HEK293 (cell line): ENCODE data around the gene ARHGDIG.

Experiments used
- CTCF ChIA-PET: fragments of 350-600 bp; formaldehyde crosslinking; extraction: SDS; loops from one replicate; lab custom pipeline; 2021; ENCODE audit warnings: antibody characterized with exemption; lab: Yijun Ruan, JAX
- POLR2A ChIA-PET: fragments of 300-600 bp; formaldehyde crosslinking; extraction: SDS; loops from one replicate; lab custom pipeline; 2020; ENCODE audit warnings: antibody characterized with exemption, inconsistent platforms; lab: Yijun Ruan, JAX
- H3K27ac ChIP-seq: fragments of 200-500 bp; sonication (Bioruptor generic); 2 replicates; pipeline ENCODE4 v1.5.1; 2014; ENCODE audit warnings: low read depth, low read length, control low read depth, inconsistent platforms; ENCODE audit errors: extremely low read depth
- H3K36me3 ChIP-seq, 2 experiments: fragments of 200-500 bp in 1 of 2; sonication (Bioruptor generic) in 1 of 2; 1 replicate in 1 of 2; 2 replicates in 1 of 2; pipeline ENCODE4 v1.5.1; 2014 to 2017; ENCODE audit warnings: inconsistent platforms in 2 of 2, low read length in 2 of 2; ENCODE audit not compliant: control insufficient read depth in 2 of 2, insufficient read depth in 1 of 2
- H3K4me1 ChIP-seq: fragments of 200-500 bp; sonication (Bioruptor generic); 2 replicates; pipeline ENCODE4 v1.5.1; 2014; ENCODE audit warnings: mild to moderate bottlenecking, low read length, inconsistent platforms; ENCODE audit not compliant: control insufficient read depth, insufficient read depth
- H3K4me3 ChIP-seq: 2 replicates; pipeline ENCODE4 v1.5.1; 2011; ENCODE audit warnings: low read depth, mild to moderate bottlenecking, control low read depth, low read length, moderate library complexity
- H3K9me3 ChIP-seq: fragments of 200-500 bp; sonication (Bioruptor generic); 2 replicates; pipeline ENCODE4 v1.5.1; 2014; ENCODE audit warnings: low read depth, low read length, inconsistent platforms; ENCODE audit not compliant: control insufficient read depth, insufficient read depth
- AEBP2 ChIP-seq: fragments of 450-650 bp; formaldehyde crosslinking; IDR thresholded peaks from 2 replicates; pipeline ENCODE4 v1.5.1; 2016; ENCODE audit warnings: missing biosample characterization, missing genetic modification characterization, borderline replicate concordance
- CTCF ChIP-seq: fragments of 450-650 bp; formaldehyde crosslinking; IDR thresholded peaks from 2 replicates; pipeline ENCODE4 v1.5.1; 2016; ENCODE audit warnings: missing biosample characterization, missing genetic modification characterization
- GFI1B ChIP-seq: fragments of 450-650 bp; formaldehyde crosslinking; IDR thresholded peaks from 2 replicates; pipeline ENCODE4 v1.5.1; 2016; ENCODE audit warnings: missing biosample characterization, missing genetic modification characterization
- GLI2 ChIP-seq: fragments of 450-650 bp; formaldehyde crosslinking; IDR thresholded peaks from 2 replicates; pipeline ENCODE4; 2017; ENCODE audit warnings: missing biosample characterization, missing genetic modification characterization, low read depth, borderline replicate concordance
- MZF1 ChIP-seq: fragments of 450-650 bp; formaldehyde crosslinking; IDR thresholded peaks from 2 replicates; pipeline ENCODE4 v1.5.1; 2017; ENCODE audit warnings: missing biosample characterization, missing genetic modification characterization, borderline replicate concordance
- OSR2 ChIP-seq: fragments of 450-650 bp; formaldehyde crosslinking; IDR thresholded peaks from 2 replicates; pipeline ENCODE4 v1.5.1; 2016; ENCODE audit warnings: missing biosample characterization, missing genetic modification characterization
- PRDM10 ChIP-seq: fragments of 450-650 bp; formaldehyde crosslinking; IDR thresholded peaks from 2 replicates; pipeline ENCODE4 v1.5.1; 2016; ENCODE audit warnings: missing biosample characterization, missing genetic modification characterization
- TCF7L2 ChIP-seq: IDR thresholded peaks from 2 replicates; pipeline ENCODE4 v1.6.1; 2011; ENCODE audit warnings: low read depth, mild to moderate bottlenecking, inconsistent platforms, low read length, moderate library complexity, borderline replicate concordance
- YY1 ChIP-seq: fragments of 450-650 bp; formaldehyde crosslinking; IDR thresholded peaks from 2 replicates; pipeline ENCODE4 v1.5.1; 2018; ENCODE audit warnings: missing biosample characterization, missing genetic modification characterization
- ZFP37 ChIP-seq: fragments of 450-650 bp; formaldehyde crosslinking; IDR thresholded peaks from 2 replicates; pipeline ENCODE4 v1.5.1; 2016; ENCODE audit warnings: missing biosample characterization, missing genetic modification characterization
- ZNF10 ChIP-seq: fragments of 450-650 bp; formaldehyde crosslinking; IDR thresholded peaks from 2 replicates; pipeline ENCODE4 v1.5.1; 2017; ENCODE audit warnings: missing biosample characterization, missing genetic modification characterization
- ZNF211 ChIP-seq: fragments of 450-650 bp; formaldehyde crosslinking; IDR thresholded peaks from 2 replicates; pipeline ENCODE4 v1.5.1; 2016; ENCODE audit warnings: low read depth, missing biosample characterization, missing genetic modification characterization
- ZNF350 ChIP-seq: fragments of 450-650 bp; formaldehyde crosslinking; IDR thresholded peaks from 2 replicates; pipeline ENCODE4 v1.5.0; 2017; ENCODE audit warnings: missing biosample characterization, mild to moderate bottlenecking, missing genetic modification characterization
- ZNF37A ChIP-seq: fragments of 450-650 bp; IDR thresholded peaks from 2 replicates; pipeline ENCODE4 v1.5.1; 2018; ENCODE audit warnings: missing biosample characterization, missing genetic modification characterization
- ZNF391 ChIP-seq: fragments of 450-650 bp; formaldehyde crosslinking; IDR thresholded peaks from 2 replicates; pipeline ENCODE4 v1.5.1; 2016; ENCODE audit warnings: low read depth, missing biosample characterization, missing genetic modification characterization, borderline replicate concordance
- ZNF416 ChIP-seq: fragments of 450-650 bp; formaldehyde crosslinking; IDR thresholded peaks from 2 replicates; pipeline ENCODE4 v1.5.1; 2016; ENCODE audit warnings: missing biosample characterization, missing genetic modification characterization
- ZNF530 ChIP-seq: fragments of 450-650 bp; formaldehyde crosslinking; IDR thresholded peaks from 2 replicates; pipeline ENCODE4 v1.5.1; 2016; ENCODE audit warnings: low read depth, missing biosample characterization, missing genetic modification characterization
- ZNF571 ChIP-seq: fragments of 450-650 bp; formaldehyde crosslinking; IDR thresholded peaks from 2 replicates; pipeline ENCODE4 v1.5.0; 2017; ENCODE audit warnings: missing biosample characterization, missing genetic modification characterization
- ZNF670 ChIP-seq: fragments of 450-650 bp; formaldehyde crosslinking; IDR thresholded peaks from 2 replicates; pipeline ENCODE4 v1.5.1; 2016; ENCODE audit warnings: missing biosample characterization, missing genetic modification characterization, low read depth
- ZSCAN16 ChIP-seq: fragments of 450-650 bp; formaldehyde crosslinking; IDR thresholded peaks from 2 replicates; pipeline ENCODE4 v1.5.1; 2016; ENCODE audit warnings: missing biosample characterization, missing genetic modification characterization

ARHGDIG gene

GRCh38 chr16:260326-260725 is 20.1 kb upstream of the ARHGDIG start:
- ChIA-PET POLR2A (no interaction called here), CTCF (no interaction called here)
- Histone ChIP-seq H3K27ac (no peak overlapping the region), H3K36me3 (peaks cover 0 to 63% of the 10 kb centered on the region in 2 experiments; a peak in 2 of 3 replicates), H3K4me1 (no peaks in the 10 kb centered on the region), H3K9me3 (no peaks in the 10 kb centered on the region), H3K4me3 (no peak overlapping the region)
- TF ChIP-seq ZNF416 (tag by site-specific recombination) = no peak
- no peak for TF ChIP-seq ZNF571 (tag by site-specific recombination)

GRCh38 chr16:261031-261691 is 19.2 kb upstream of the ARHGDIG start:
- Histone ChIP-seq H3K27ac (no peak overlapping the region), H3K4me3 (no peak overlapping the region), H3K36me3 (peaks cover 0 to 56% of the 10 kb centered on the region in 2 experiments; a peak in 2 of 3 replicates), H3K9me3 (no peaks in the 10 kb centered on the region), H3K4me1 (no peaks in the 10 kb centered on the region)
- TF ChIP-seq ZNF670 (tag by site-specific recombination) (no peak), ZNF211 (tag by site-specific recombination) (no peak), ZNF530 (no peak), YY1 (tag by site-specific recombination) (no peak), ZNF350 (tag by site-specific recombination) (no peak), ZSCAN16 (tag by site-specific recombination) (no peak), ZNF391 (tag by site-specific recombination) (no peak), GLI2 (no peak), ZNF10 (tag by site-specific recombination) (no peak), GFI1B (tag by site-specific recombination) (no peak), CTCF (tag by site-specific recombination) (no peak), MZF1 (tag by site-specific recombination) (no peak), TCF7L2 (no peak), ZNF37A (no peak), AEBP2 (tag by site-specific recombination) (no peak), OSR2 (tag by site-specific recombination) (no peak), ZFP37 (no peak), PRDM10 (tag by site-specific recombination) (no peak)
- CTCF ChIA-PET = no interaction called here
- POLR2A ChIA-PET = no interaction called here
